Ovary (tissue), 3 donors: ENCODE results near the gene CTAGE1.

Source experiments
- POLR2A ChIP-seq: fragments of 450-650 bp; IDR thresholded peaks from one replicate; pipeline ENCODE4 v1.6.1; 2017; ENCODE audit warnings: antibody characterized with exemption, mild to moderate bottlenecking, moderate library complexity
- TF ChIP-seq, protein P1 (sequence below), 3 donors: fragments of 450-650 bp in 2 of 3; fragments of 200-600 bp in 1 of 3; IDR thresholded peaks; one replicate each; pipeline versions ENCODE4 v1.5.1 to v1.8.0; 2016 to 2022; ENCODE audit warnings: antibody characterized with exemption in 3 of 3, mild to moderate bottlenecking in 1 of 3
- donor health status: DM: no; HTN: no; CAD: no.

- TF ChIP-seq, protein P1, sequence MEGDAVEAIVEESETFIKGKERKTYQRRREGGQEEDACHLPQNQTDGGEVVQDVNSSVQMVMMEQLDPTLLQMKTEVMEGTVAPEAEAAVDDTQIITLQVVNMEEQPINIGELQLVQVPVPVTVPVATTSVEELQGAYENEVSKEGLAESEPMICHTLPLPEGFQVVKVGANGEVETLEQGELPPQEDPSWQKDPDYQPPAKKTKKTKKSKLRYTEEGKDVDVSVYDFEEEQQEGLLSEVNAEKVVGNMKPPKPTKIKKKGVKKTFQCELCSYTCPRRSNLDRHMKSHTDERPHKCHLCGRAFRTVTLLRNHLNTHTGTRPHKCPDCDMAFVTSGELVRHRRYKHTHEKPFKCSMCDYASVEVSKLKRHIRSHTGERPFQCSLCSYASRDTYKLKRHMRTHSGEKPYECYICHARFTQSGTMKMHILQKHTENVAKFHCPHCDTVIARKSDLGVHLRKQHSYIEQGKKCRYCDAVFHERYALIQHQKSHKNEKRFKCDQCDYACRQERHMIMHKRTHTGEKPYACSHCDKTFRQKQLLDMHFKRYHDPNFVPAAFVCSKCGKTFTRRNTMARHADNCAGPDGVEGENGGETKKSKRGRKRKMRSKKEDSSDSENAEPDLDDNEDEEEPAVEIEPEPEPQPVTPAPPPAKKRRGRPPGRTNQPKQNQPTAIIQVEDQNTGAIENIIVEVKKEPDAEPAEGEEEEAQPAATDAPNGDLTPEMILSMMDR (IDR thresholded peaks at IDR 0.05): peak in 1 of 3 donors; percentile 17
- no peak for TF ChIP-seq POLR2A
Observed at GRCh38 chr18:22378672-22379282, 38.9 kb downstream of the CTAGE1 start.
